Smooth muscle cell (in vitro differentiated cells): ENCODE data around the gene SKAP1. TPM values are rescaled to one million over a fixed set of nuclear protein-coding genes. Genes with fewer than 3 reads are reported as not detected.

Experiments used
- DNase-seq: peaks from one replicate; lab custom pipeline; 2025; ENCODE audit not compliant: unreplicated experiment; lab: John Stamatoyannopoulos, UW
- H2AFZ ChIP-seq: fragments of 200-600 bp; sonication (generic); 2 replicates; pipeline ENCODE4 v1.6.0; 2016; ENCODE audit warnings: antibody characterized with exemption, low read depth, mild to moderate bottlenecking
- H3F3A ChIP-seq: fragments of 200-600 bp; sonication (generic); 2 replicates; pipeline ENCODE4 v1.6.0; 2017; ENCODE audit warnings: antibody characterized with exemption, low read depth
- H3K27ac ChIP-seq: fragments of 200-600 bp; sonication (generic); 2 replicates; pipeline ENCODE4 v1.5.1; 2016; ENCODE audit warnings: low read depth, mild to moderate bottlenecking
- H3K27me3 ChIP-seq: fragments of 200-600 bp; sonication (generic); 2 replicates; pipeline ENCODE4 v1.6.1; 2016; ENCODE audit warnings: low read depth, mild to moderate bottlenecking
- H3K36me3 ChIP-seq: fragments of 200-600 bp; sonication (generic); 2 replicates; pipeline ENCODE4 v1.5.1; 2016; ENCODE audit warnings: low read depth
- H3K4me1 ChIP-seq: fragments of 200-600 bp; sonication (generic); 2 replicates; pipeline ENCODE4 v1.5.1; 2016; ENCODE audit warnings: low read depth
- H3K4me2 ChIP-seq: fragments of 200-600 bp; sonication (generic); 2 replicates; pipeline ENCODE4 v1.6.0; 2016; ENCODE audit warnings: mild to moderate bottlenecking
- H3K4me3 ChIP-seq: fragments of 200-600 bp; sonication (generic); 2 replicates; pipeline ENCODE4 v1.5.1; 2016; ENCODE audit warnings: mild to moderate bottlenecking
- H3K79me2 ChIP-seq: fragments of 200-600 bp; sonication (generic); 2 replicates; pipeline ENCODE4 v1.6.0; 2016; ENCODE audit warnings: low read depth, mild to moderate bottlenecking
- H3K9ac ChIP-seq: fragments of 200-600 bp; sonication (generic); 2 replicates; pipeline ENCODE4 v1.6.0; 2016; ENCODE audit warnings: low read depth
- H3K9me3 ChIP-seq: fragments of 200-600 bp; sonication (generic); replicated peaks from 2 replicates; pipeline ENCODE4 v1.5.1; 2016; ENCODE audit warnings: low read depth
- H4K20me1 ChIP-seq: fragments of 200-600 bp; sonication (generic); 2 replicates; pipeline ENCODE4 v1.6.0; 2016; ENCODE audit warnings: low read depth
- WGBS: methylation state at CpG from one replicate; pipeline ENCODE4 v1.1.7; 2016; ENCODE audit warnings: low lambda C conversion rate; 5-methylcytosine and 5-hydroxymethylcytosine counted together
- polyA plus RNA-seq: library from polyadenylated mRNA; unstranded; fragments of >200 nt; fragmentation: Nextera tagmentation; extraction: Ambion mirVana; gene quantifications from 2 replicates; pipeline ENCODE4 v1.2.1, GENCODE V29; 2016
- total RNA-seq: library from RNA; depleted of rRNA; stranded (reverse); fragments of >200 nt; gene quantifications from 2 replicates; pipeline ENCODE4 v1.2.3, GENCODE V29; 2014
- TF ChIP-seq, protein P1 (sequence below): fragments of 200-600 bp; sonication (generic); IDR thresholded peaks from 2 replicates; pipeline ENCODE4 v1.5.1; 2017; ENCODE audit warnings: borderline replicate concordance, mild to moderate bottlenecking, antibody characterized with exemption; ENCODE audit not compliant: insufficient read depth, poor library complexity, severe bottlenecking

The SKAP1 gene
- total and polyA plus RNA-seq, 2 experiments from 2014 or later, result not detected

DNA sequence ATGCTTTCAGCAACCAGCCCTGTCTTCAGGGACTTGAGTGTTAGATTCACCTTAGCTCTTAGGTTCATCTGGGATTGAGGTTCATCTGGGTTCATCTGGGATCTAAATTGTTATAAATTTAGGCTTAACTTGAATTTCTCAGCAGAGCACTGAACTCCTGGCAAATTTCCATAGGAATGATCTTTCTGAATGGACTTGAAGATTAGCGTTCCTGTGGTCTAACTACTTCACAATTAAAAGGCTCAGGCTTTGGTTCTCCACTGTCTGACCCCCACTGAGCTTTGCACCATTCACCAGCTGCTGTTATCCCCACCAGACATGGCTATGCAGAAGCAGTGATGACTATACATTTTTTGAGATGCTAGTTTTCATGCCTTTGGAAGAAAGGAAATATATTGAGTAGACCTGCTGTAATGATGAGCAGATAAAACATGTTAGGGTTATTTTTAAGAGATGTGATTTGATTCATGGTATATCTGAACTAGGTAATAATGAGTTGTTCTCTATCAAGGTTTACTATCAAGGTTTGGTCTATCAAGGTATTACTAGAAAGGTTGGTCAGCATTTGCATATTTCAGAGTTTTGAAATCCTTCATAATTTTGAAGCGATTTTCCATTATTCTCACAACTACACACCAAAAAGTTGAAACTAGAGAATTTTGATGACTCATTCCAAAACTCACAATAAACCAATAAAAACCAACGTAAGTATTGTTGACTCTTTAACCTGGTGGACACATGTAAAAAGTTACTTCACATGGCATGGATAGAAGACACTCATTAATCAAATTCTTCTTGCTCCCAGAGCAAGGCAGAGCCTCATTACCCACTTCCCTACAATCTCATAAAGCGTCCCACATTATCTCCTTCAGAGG lies 250.7 kb downstream of the SKAP1 start:
- Histone ChIP-seq H3F3A (no peaks in the 10 kb centered on the region), H3K4me1 (no peaks in the 10 kb centered on the region), H4K20me1 (no peaks in the 10 kb centered on the region), H3K9me3 (no peaks in the 10 kb centered on the region), H3K9ac (no peak overlapping the region), H2AFZ (no peak overlapping the region), H3K27ac (no peak overlapping the region), H3K79me2 (no peaks in the 10 kb centered on the region), H3K4me3 (no peak overlapping the region), H3K4me2 (no peak overlapping the region), H3K36me3 (no peaks in the 10 kb centered on the region), H3K27me3 (peaks cover 8% of the 10 kb centered on the region)
- DNase-seq, result no peak
- WGBS, result 84% methylated on average over 4 of the region's 4 CpGs
- TF ChIP-seq, protein P1, sequence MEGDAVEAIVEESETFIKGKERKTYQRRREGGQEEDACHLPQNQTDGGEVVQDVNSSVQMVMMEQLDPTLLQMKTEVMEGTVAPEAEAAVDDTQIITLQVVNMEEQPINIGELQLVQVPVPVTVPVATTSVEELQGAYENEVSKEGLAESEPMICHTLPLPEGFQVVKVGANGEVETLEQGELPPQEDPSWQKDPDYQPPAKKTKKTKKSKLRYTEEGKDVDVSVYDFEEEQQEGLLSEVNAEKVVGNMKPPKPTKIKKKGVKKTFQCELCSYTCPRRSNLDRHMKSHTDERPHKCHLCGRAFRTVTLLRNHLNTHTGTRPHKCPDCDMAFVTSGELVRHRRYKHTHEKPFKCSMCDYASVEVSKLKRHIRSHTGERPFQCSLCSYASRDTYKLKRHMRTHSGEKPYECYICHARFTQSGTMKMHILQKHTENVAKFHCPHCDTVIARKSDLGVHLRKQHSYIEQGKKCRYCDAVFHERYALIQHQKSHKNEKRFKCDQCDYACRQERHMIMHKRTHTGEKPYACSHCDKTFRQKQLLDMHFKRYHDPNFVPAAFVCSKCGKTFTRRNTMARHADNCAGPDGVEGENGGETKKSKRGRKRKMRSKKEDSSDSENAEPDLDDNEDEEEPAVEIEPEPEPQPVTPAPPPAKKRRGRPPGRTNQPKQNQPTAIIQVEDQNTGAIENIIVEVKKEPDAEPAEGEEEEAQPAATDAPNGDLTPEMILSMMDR, result no peak

DNA sequence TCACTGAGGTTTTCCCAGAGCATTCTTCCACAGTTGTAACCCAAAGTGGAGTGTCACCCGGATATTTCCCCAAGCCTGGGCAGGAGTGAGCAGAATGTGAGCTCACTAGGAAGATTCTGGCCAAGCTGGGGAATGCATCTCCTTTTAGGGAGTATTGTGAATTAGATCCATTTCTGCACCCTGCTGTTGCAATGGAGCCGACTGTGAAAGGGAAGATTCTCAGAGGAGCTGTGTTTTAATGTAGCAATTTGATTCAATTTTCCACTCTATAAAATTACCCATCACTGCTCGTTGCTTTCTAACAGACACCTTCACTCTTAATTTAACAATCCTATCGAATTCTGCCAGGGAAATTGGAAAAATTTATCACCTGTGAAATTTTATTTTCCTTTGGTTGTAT lies 251.7 kb downstream of the SKAP1 start:
- DNase-seq, result no peak
- TF ChIP-seq, protein P1, result no peak
- no peaks in the 10 kb centered on the region for H3K9me3 ChIP-seq
- H3K4me2 ChIP-seq, result no peak overlapping the region
- H3K4me3 ChIP-seq, result no peak overlapping the region
- WGBS, result 86% methylated on average over 4 of the region's 4 CpGs
- H3K4me1 ChIP-seq, result no peaks in the 10 kb centered on the region
- no peak overlapping the region for H2AFZ ChIP-seq
- no peak overlapping the region for H3K27ac ChIP-seq
- H4K20me1 ChIP-seq, result no peaks in the 10 kb centered on the region
- H3K79me2 ChIP-seq, result no peaks in the 10 kb centered on the region
- no peaks in the 10 kb centered on the region for H3F3A ChIP-seq
- H3K27me3 ChIP-seq, result peaks cover 11% of the 10 kb centered on the region
- no peaks in the 10 kb centered on the region for H3K36me3 ChIP-seq
- H3K9ac ChIP-seq, result no peak overlapping the region

DNA sequence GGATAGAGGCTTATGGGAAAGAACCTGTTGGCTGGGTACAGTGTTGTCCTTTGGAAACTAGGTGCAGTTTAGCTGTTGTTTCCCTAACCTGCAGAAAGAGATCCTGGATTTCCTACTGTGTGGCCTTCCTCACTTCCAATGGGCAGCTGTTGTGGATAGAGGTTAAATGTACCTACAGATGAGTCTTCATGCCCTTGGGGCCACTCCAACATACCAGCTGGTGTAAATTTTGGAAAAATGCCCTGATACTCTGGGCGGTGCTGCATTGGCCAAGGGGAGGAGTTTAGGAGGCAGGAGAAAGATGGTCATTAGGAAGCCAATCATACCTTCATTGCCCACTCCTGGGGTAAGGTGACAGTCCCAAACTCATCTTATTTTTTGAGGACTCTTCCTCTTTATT lies 252.2 kb downstream of the SKAP1 start:
- H3K4me3 ChIP-seq, result no peak overlapping the region
- H2AFZ ChIP-seq, result no peak overlapping the region
- no peak overlapping the region for H3K27ac ChIP-seq
- no peaks in the 10 kb centered on the region for H3K79me2 ChIP-seq
- DNase-seq, result no peak
- H4K20me1 ChIP-seq, result no peaks in the 10 kb centered on the region
- H3K4me2 ChIP-seq, result no peak overlapping the region
- peaks cover 15% of the 10 kb centered on the region for H3K27me3 ChIP-seq
- TF ChIP-seq, protein P1, result no peak
- no peaks in the 10 kb centered on the region for H3K9me3 ChIP-seq
- WGBS, result 95% methylated on average over 1 of the region's 1 CpG
- no peaks in the 10 kb centered on the region for H3K36me3 ChIP-seq
- H3K9ac ChIP-seq, result no peak overlapping the region
- no peaks in the 10 kb centered on the region for H3F3A ChIP-seq
- H3K4me1 ChIP-seq, result no peaks in the 10 kb centered on the region

DNA sequence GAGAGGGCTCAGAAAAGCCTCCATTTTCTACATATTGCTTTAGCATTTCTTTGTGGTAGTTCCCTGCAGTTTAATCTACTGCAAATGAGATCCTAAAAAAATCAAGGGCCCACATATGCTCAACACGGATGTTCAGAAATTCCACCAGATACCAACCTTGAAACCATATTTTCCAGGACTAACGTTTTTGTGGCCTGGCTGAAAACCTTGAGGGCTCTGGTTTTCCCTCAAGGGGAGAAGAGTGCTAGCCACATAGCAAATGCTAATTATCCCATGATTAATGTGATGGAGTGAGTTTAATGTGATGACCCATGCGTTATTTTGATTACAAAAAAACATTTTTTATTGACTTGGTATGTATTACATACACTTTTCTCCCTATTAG lies 253.6 kb downstream of the SKAP1 start:
- 74% methylated on average over 3 of the region's 3 CpGs for WGBS
- Histone ChIP-seq H2AFZ (peak overlapping the region; percentile 71), H3K4me2 (peak overlapping the region; percentile 66), H3K27ac (peak overlapping the region; percentile 87), H3K36me3 (no peaks in the 10 kb centered on the region), H3K27me3 (peaks cover 12% of the 10 kb centered on the region), H3F3A (no peaks in the 10 kb centered on the region), H3K9me3 (no peaks in the 10 kb centered on the region), H3K9ac (peak overlapping the region; percentile 33), H3K4me1 (no peaks in the 10 kb centered on the region), H4K20me1 (no peaks in the 10 kb centered on the region), H3K79me2 (no peaks in the 10 kb centered on the region), H3K4me3 (no peak overlapping the region)
- no peak for DNase-seq
- TF ChIP-seq, protein P1, result no peak
